Stimulated activated naive CD8-positive, alpha-beta T cell treated with anti-CD3 and anti-CD28 coated beads, Interleukin-15, amount 100 ng/mL, for 72 hours (primary cell): ENCODE results near the gene LRIT3.
"Not testable (repeated sequence)": the region's sequence is repeated elsewhere in the genome, so short reads cannot be mapped to it uniquely, and the experiment has no call there.

Source experiments
- ATAC-seq: fragments of 150-1000 bp; cut with Tn5 transposase; 2 replicates; pipeline ENCODE4 v1.10.0; 2021; ENCODE audit warnings: mild to moderate bottlenecking, moderate library complexity
- DNase-seq, 2 donors: peaks; one replicate each; pipeline ENCODE4 v3.0.0; 2021 to 2022
- H3K27ac Mint-ChIP-seq, 2 donors: one replicate each; pipeline ENCODE4 v1.8.0; 2022; ENCODE audit warnings: mild to moderate bottlenecking in 2 of 2, mixed read lengths in 2 of 2, moderate library complexity in 2 of 2
- H3K27me3 Mint-ChIP-seq: one replicate; pipeline ENCODE4 v1.8.0; 2022; ENCODE audit warnings: mixed read lengths
- H3K4me1 Mint-ChIP-seq: one replicate; pipeline ENCODE4 v1.8.0; 2022; ENCODE audit warnings: mild to moderate bottlenecking, mixed read lengths
- H3K4me3 Mint-ChIP-seq, 2 donors: one replicate each; pipeline ENCODE4 v1.8.0; 2022; ENCODE audit warnings: mild to moderate bottlenecking in 2 of 2, mixed read lengths in 2 of 2, moderate library complexity in 1 of 2
- H3K9me3 Mint-ChIP-seq, 2 donors: one replicate each; pipeline ENCODE4 v1.8.0; 2022; ENCODE audit warnings: mixed read lengths in 2 of 2

The LRIT3 gene

DNA sequence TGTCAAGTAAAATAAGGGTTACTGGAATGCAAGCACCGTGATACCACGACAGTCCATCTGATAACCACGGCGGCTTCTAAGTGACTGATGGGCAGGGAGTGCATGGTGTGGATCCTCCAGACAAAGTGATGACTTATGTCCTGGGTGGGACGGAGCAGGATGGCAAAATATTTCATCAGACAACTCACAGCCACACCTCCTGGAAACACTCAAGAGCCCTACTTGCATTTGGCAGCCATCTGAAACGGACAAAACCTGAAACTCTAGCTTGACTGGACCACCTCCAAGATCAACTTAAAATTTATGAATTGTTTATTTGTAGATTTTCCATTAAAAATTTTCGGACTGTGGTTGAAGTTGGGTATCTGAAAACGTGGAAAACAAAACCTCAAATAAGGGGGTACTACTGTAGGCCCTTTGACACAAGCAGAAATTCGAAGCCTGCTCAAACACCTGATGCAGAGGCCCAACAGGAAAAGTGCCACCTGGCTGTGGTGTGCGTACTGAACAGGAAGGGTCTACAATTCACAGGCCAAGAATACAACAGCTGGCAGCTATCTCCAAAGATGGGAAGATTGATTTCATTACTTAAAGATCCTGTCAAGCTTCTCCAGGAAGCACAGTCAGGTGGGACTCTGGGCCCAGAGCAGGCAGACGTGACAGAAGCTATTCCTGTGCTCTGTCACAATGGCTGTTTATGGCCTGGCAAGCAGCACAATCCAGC lies 26.0 kb downstream of the LRIT3 start:
- H3K27me3 Mint-ChIP-seq = peaks cover 9% of the 10 kb centered on the region
- no peaks in the 10 kb centered on the region for H3K4me1 Mint-ChIP-seq
- H3K9me3 Mint-ChIP-seq = peaks cover 0 to 5% of the 10 kb centered on the region in 2 donors
- H3K27ac Mint-ChIP-seq = no peak overlapping the region
- DNase-seq (no peak), ATAC-seq (no peak)
- no peak overlapping the region for H3K4me3 Mint-ChIP-seq

DNA sequence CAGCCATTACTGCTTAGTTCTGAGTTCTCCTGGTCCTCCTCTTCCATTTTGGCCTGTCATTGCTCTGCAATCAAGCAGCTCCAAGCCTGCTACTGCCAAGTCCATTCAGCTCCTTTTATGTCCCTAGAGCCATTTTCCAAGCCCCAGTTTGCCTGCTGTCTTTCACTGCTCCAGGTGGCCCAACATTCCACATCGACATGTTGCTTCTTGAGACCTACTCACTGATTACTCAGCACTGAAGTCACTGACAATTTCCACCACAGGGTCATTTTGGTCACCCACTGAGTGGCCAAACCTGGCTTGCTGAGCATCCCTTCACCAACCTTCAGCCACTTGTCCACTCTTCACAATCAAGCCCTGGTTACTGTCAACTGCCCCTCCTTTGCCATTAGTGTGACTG lies 27.2 kb downstream of the LRIT3 start:
- Mint-ChIP-seq H3K27me3 (peaks cover 17% of the 10 kb centered on the region), H3K4me1 (no peaks in the 10 kb centered on the region), H3K4me3 (no peak overlapping the region), H3K9me3 (peaks cover 0 to 5% of the 10 kb centered on the region in 2 donors), H3K27ac (peak overlapping the region in 1 of 2 donors; percentile 68)
- ATAC-seq (no peak), DNase-seq (no peak)

DNA sequence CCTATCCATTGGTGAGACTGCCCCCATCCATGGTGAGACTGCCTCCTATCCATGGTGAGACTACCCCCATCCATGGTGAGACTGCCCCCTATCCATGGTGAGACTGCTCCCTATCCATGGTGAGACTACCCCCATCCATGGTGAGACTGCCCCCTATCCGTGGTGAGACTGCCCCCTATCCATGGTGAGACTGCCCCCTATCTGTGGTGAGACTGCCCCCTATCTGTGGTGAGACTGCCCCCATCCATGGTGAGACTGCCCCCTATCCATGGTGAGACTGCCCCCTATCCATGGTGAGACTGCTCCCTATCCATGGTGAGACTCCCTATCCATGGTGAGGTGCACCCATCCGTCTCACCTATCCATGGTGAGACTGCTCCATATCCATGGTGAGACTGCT lies 27.6 kb downstream of the LRIT3 start:
- not testable (repeated sequence) for H3K4me3 Mint-ChIP-seq, H3K4me1 Mint-ChIP-seq, DNase-seq, ATAC-seq, H3K9me3 Mint-ChIP-seq
- Mint-ChIP-seq H3K27ac (peak overlapping the region in 1 of 2 donors; percentile 68), H3K27me3 (peaks cover 17% of the 10 kb centered on the region)

DNA sequence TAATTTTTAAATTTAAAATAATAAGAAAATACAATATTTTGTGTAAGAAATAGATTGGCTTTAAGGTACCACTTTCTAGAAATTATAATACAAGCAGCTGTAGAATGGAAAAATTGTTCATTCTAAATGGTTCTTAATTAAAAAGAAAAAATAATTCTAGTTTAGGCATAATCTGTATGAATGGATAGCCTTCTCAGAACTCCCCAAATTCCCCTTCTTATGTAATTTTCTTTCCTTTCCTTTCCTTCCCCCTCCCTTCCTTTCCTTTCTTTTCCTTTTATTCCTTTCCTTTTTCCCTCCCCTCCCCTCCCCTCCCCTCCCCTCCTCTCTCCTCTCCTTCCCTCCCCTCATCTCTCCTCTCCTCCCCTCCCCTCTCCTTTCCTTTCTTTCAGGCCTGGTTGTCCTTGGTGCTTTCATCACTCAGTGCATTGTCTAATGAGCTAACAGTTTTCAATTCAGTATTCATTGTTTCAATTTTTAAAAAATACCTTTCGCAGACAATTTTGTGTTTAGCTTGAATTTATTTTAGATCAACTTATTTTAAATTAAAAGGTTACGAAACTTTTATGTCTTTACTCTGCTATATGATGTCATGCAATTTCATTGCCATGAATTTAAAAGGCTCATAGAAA lies 28.8 kb downstream of the LRIT3 start:
- Mint-ChIP-seq H3K4me3 (no peak overlapping the region), H3K4me1 (no peaks in the 10 kb centered on the region), H3K9me3 (peaks cover 0 to 5% of the 10 kb centered on the region in 2 donors), H3K27me3 (peaks cover 17% of the 10 kb centered on the region), H3K27ac (no peak overlapping the region)
- ATAC-seq = no peak
- no peak for DNase-seq

DNA sequence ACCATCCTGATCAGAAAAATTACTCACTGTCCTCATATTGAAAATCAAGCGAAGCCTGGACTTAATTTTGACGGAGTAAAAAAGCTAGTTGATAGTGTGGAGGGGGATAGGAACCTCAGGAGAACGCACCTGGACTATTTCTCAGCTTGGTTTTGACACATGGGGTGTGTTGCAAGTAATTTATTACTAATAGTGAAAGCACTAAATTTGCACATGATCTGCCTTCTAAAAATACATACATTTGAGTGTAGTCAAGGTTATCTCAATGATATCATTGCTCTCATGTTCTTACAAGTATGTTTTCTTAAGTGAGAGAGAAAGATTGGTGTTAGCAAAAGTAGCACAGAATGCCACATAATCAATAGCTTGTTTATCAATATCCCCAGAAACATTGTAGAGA lies 29.5 kb downstream of the LRIT3 start:
- Mint-ChIP-seq H3K27ac (no peak overlapping the region), H3K4me1 (no peaks in the 10 kb centered on the region), H3K4me3 (no peak overlapping the region), H3K9me3 (peaks cover 0 to 5% of the 10 kb centered on the region in 2 donors), H3K27me3 (peaks cover 17% of the 10 kb centered on the region)
- no peak for ATAC-seq
- DNase-seq = no peak

DNA sequence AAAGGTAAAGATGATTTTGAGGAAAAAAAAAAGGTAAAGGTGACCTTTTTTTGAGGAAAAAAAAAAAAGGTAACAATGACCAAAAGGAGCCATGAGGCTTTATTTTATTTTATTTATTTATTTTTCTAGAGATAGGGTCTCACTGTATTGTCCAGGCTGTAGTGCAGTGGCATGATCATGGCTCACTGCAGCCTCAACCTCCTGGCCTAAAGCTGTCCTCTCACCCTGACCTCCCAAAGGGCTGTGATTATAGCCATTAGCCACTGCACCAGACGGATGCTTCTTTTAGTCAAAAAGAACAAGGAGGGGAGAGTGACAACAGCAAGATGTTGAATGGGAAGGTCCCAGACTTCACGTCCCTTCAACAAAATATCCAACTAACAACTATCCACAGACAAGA lies 30.4 kb downstream of the LRIT3 start:
- Mint-ChIP-seq H3K9me3 (peaks cover 0 to 5% of the 10 kb centered on the region in 2 donors), H3K4me1 (no peaks in the 10 kb centered on the region), H3K27me3 (peaks cover 17% of the 10 kb centered on the region), H3K27ac (no peak overlapping the region), H3K4me3 (no peak overlapping the region)
- DNase-seq (no peak), ATAC-seq (no peak)

DNA sequence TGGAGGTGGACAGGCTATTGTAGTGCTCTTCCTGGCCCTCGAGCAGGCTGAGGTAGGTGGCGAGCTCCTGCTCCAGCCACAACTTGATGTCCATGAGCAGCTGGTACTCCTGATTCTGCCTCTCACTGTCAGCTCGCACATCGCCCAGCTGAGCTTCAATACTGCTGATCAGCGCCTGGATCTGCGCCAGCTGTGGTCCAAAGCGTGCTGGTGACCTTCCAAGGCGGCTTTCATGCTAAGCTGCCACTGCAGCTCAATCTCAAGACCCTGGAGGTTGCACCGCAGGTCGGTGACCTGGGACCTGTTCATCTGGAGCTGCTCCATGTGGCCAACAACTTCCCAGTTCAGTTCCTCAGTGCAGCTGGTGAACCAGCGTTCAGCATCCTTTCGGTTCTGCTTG lies 31.2 kb downstream of the LRIT3 start:
- no peaks in the 10 kb centered on the region for H3K4me1 Mint-ChIP-seq
- DNase-seq (no peak), ATAC-seq (no peak)
- peaks cover 0 to 5% of the 10 kb centered on the region in 2 donors for H3K9me3 Mint-ChIP-seq
- no peak overlapping the region for H3K27ac Mint-ChIP-seq
- peaks cover 17% of the 10 kb centered on the region for H3K27me3 Mint-ChIP-seq
- no peak overlapping the region for H3K4me3 Mint-ChIP-seq

DNA sequence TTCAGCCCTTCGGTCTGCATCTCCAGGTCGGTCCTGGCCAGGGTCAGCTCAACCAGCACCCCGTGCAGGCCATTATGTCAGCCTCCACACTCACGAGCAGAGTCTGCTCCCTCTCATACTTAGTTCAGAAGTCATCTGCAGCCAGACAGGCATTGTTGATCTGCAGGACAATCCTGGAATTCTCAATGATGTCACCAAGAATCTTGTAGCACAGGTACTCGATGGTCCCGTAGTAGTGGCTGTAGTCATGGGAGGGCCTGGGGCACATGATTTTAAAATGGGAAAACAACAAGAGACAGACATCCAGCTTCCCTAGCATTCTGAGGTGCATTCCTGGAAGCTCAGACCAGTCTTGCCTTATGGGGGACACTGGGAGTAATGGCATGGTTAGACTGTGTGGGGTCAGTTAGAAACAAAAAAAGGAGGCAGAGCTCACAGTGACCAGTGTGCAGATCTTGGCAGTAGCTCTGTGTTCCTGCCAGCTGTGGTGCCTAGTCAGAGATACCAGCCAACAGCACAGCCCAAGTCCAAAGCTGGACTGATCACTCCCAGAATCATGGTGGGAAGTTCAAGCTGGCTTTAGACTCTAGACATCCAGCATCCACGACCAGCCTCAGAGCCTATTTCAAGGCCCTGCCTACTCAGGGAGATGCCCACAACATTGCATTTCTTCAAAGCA lies 31.9 kb downstream of the LRIT3 start:
- Mint-ChIP-seq H3K27ac (no peak overlapping the region), H3K27me3 (peaks cover 17% of the 10 kb centered on the region), H3K4me1 (no peaks in the 10 kb centered on the region), H3K4me3 (no peak overlapping the region), H3K9me3 (peaks cover 0 to 5% of the 10 kb centered on the region in 2 donors)
- ATAC-seq (no peak), DNase-seq (no peak)

DNA sequence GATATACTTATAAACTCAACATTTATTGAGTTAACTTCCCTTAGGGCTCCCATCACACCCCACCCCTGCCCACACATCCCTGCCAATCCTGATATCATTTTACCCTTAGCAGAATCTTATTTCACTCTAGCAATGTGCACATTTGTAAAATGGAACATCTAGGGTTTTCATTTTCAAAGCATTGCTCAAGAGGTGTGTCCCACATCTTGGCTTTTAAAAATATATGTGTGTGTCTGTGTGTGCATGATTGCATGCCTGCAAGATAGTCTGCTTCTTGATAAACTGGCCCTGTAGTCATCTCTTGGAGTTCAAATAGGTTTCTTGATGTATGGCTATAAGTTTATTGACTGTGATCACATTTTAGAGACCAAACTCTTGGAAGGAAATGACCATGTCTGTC lies 38.4 kb downstream of the LRIT3 start:
- Mint-ChIP-seq H3K4me1 (no peaks in the 10 kb centered on the region), H3K9me3 (no peaks in the 10 kb centered on the region), H3K27me3 (no peaks in the 10 kb centered on the region), H3K27ac (no peak overlapping the region), H3K4me3 (no peak overlapping the region)
- no peak for DNase-seq
- ATAC-seq = no peak

DNA sequence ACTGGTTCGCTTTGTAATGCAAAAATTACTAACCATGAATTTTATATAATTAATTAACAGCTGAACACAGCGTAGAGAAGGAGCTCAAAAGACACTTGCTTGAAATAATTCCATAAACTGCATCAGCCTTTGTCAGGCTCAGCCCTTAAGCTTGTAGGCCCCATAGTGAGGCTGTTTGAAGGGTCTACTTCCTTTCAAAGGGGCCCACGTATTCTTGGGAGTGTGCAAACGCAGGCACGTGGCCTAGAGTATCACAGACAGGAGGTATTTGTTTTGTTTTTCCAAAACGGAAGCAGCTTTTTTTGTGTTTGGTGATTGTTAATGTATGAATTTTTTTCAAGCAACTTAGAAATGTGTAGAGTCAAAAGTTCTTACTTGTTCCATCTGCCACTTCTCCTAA lies 39.2 kb downstream of the LRIT3 start:
- Mint-ChIP-seq H3K4me3 (no peak overlapping the region), H3K4me1 (no peaks in the 10 kb centered on the region), H3K9me3 (peaks cover 0 to 3% of the 10 kb centered on the region in 2 donors), H3K27me3 (no peaks in the 10 kb centered on the region), H3K27ac (no peak overlapping the region)
- no peak for ATAC-seq
- no peak for DNase-seq

DNA sequence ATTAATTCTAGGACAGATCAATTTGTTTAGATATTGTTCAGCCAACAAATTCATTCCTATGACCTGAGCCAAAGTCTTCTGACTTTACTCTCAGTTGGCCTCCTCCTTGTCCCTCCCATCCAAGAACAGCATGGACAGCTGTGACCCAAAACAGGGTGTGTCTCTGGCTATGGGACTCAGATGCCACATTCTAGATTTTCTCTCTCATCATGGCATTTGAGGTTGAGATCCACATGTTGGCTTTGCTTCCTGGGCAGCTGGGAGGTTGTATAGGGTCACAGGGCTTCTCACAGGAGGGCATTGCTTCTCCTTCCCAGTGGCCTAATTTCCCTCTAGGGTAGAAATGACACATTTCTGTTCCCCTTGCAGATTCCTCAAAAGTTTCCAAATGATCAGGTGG lies 42.2 kb downstream of the LRIT3 start:
- no peaks in the 10 kb centered on the region for H3K4me1 Mint-ChIP-seq
- peaks cover 4 to 6% of the 10 kb centered on the region in 2 donors for H3K9me3 Mint-ChIP-seq
- H3K27me3 Mint-ChIP-seq = no peaks in the 10 kb centered on the region
- no peak overlapping the region for H3K4me3 Mint-ChIP-seq
- no peak overlapping the region for H3K27ac Mint-ChIP-seq
- no peak for ATAC-seq
- DNase-seq = no peak

DNA sequence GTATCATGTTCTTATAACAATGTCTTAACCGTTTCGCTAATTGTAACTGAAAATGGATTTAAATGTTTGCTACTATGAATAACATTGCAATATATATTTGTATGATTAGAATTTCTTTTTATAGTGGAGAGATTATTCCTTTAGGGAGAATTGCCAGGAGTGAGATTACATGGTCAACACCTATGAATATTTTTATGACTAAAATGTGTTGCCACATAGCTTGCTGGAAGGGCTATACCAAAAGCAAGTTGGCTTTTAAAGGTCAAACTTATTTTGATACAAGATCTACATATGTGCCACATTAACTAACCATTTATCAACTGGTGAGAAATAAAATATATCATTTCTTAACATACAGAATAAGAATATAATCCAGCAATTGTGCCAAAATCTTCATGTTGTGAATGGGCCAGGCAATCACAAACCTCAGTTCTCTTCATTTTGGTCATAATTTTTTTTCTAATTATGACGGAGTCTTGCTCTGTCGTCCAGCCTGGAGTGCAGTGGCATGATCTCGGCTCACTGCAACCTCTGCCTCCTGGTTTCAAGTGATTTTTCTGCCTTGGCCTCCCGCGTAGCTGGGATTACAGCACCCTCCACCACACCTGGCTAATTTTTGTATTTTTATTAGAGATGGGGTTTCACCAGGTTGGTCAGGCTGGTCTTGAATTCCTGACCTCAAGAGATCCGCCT lies 54.8 kb downstream of the LRIT3 start:
- no peak overlapping the region for H3K27ac Mint-ChIP-seq
- peaks cover 8 to 22% of the 10 kb centered on the region in 2 donors for H3K9me3 Mint-ChIP-seq
- peaks cover 45% of the 10 kb centered on the region for H3K27me3 Mint-ChIP-seq
- no peaks in the 10 kb centered on the region for H3K4me1 Mint-ChIP-seq
- DNase-seq (no peak), ATAC-seq (no peak)
- no peak overlapping the region for H3K4me3 Mint-ChIP-seq

DNA sequence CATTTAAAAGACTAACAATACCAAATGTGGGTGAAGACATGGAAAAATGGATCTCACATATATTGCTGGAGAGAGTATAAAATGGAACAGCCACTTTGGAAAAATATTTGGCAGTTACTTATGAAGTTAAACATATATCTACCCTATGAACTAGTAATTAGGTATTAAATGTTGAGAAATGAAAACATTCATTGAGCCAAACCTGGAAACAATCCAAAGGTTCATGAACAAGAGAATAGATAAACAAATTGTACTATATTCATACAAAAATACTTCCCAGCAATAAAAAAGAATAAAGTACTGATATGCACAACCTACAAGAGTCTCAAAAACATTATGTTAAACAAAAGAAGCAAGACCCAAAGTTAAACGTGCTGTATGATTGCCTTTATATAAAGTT lies 60.8 kb downstream of the LRIT3 start:
- Mint-ChIP-seq H3K4me1 (peaks cover 4% of the 10 kb centered on the region), H3K9me3 (peaks cover 4 to 14% of the 10 kb centered on the region in 2 donors), H3K27ac (no peak overlapping the region), H3K4me3 (no peak overlapping the region), H3K27me3 (peaks cover 48% of the 10 kb centered on the region)
- no peak for ATAC-seq
- no peak for DNase-seq

DNA sequence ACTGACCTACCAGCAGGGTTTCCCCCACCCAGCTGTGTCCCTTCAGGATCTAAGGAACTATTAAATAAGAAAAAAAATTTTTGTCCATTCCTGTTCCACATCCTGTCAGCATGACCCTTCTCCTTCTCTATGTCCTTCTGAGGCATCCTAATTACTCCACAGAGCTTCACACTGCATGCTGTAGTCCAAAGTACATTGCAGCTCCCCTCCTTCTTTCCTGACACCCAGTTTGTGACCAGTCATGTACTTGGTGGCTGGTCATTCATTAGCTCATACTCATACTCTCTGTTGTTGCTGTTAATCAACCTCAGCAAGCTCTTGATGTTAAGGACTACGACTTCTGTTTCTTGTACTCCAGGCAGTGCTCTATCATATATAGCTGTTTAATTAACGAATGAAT lies 62.3 kb downstream of the LRIT3 start:
- H3K27ac Mint-ChIP-seq = no peak overlapping the region
- H3K4me3 Mint-ChIP-seq = no peak overlapping the region
- DNase-seq (no peak), ATAC-seq (no peak)
- peaks cover 4 to 14% of the 10 kb centered on the region in 2 donors for H3K9me3 Mint-ChIP-seq
- H3K27me3 Mint-ChIP-seq = peaks cover 48% of the 10 kb centered on the region
- peaks cover 4% of the 10 kb centered on the region for H3K4me1 Mint-ChIP-seq

DNA sequence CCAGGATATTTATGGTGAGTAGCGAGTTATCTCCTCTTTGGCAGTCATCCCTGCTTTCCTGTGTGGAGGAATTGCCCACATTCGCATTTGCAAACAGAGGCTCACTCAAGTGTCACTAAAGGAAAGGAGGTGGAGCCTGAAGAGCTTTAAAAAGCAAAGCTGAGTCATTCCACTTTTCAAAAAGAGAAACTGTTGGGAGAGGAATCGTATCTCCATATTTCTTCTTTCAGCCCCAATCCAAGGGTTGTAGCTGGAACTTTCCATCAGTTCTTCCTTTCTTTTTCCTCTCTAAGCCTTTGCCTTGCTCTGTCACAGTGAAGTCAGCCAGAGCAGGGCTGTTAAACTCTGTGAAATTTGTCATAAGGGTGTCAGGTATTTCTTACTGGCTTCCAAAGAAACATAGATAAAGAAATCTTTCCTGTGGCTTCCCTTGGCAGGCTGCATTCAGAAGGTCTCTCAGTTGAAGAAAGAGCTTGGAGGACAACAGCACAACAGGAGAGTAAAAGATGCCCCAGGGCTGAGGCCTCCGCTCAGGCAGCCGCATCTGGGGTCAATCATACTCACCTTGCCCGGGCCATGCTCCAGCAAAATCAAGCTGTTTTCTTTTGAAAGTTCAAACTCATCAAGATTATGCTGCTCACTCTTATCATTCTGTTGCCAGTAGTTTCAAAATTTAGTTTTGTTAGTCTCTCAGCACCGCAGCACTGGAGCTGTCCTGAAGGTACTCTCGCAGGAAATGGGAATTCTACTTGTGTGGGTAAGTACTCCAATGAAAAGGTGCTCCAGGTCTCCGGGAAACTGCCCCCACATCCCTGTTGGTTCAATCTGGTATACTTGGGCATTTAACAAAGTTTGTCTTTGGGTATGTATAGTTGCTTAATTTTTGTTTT lies 65.0 kb downstream of the LRIT3 start, which contains the start of gene EGF:
Gene EGF (plus strand): TSS at position 178 of the 890 bp plus-strand sequence. CDS start 453 bp downstream, at position 631.
- Mint-ChIP-seq H3K4me3 (no peak within 1 kb of the TSS), H3K4me1 (peaks cover 4% of the 10 kb centered on the region), H3K27ac (no peak within 1 kb of the TSS), H3K9me3 (no peaks in the 10 kb centered on the region), H3K27me3 (peaks cover 27% of the 10 kb centered on the region)
- DNase-seq (no peak), ATAC-seq (no peak)
